Activated CD4-positive, alpha-beta T cell treated with anti-CD3 and anti-CD28 coated beads for 48 hours (primary cell): ENCODE results near the gene EPSTI1.

Experiments used
- DNase-seq: peaks from one replicate; pipeline ENCODE4 v3.0.0-alpha.2; 2020

The EPSTI1 gene

GRCh38 chr13:42836930-42837690 is 154.9 kb downstream of the EPSTI1 start:
- DNase-seq = no peak
